IMR-90 (cell line): ENCODE data around the gene DISP2. TPM values are rescaled to one million over a fixed set of nuclear protein-coding genes. Genes with fewer than 3 reads are reported as not detected.
A peak's percentile ranks its signal among the peaks of the same experiment; 100 is the strongest.

Experiments used
- ATAC-seq: fragments of 200-7000 bp; cut with Tn5 transposase; 2 replicates; pipeline ENCODE4 v1.9.1; 2020; ENCODE audit warnings: low read depth, mild to moderate bottlenecking, moderate library complexity
- BruUV-seq: library from RNA; stranded (reverse); fragments of 400-500 nt; replicated peaks from 2 replicates; lab custom pipeline; 2021; lab: Mats Ljungman, UMichigan
- CTCF ChIA-PET: fragments of 300-600 bp; formaldehyde crosslinking; extraction: SDS; loops from one replicate; lab custom pipeline; 2021; ENCODE audit warnings: antibody characterized with exemption; lab: Yijun Ruan, JAX
- POLR2A ChIA-PET: fragments of 300-600 bp; sonication (Branson Sonifier 250); formaldehyde crosslinking; loops from one replicate; lab custom pipeline; 2022; ENCODE audit warnings: antibody characterized with exemption; ENCODE audit not compliant: unreplicated experiment; lab: Charles Lee
- DNase-seq: peaks from one replicate; pipeline ENCODE4 v3.0.0; 2013
- H2AFZ ChIP-seq: replicated peaks from 2 replicates; pipeline ENCODE3; 2013; ENCODE audit warnings: low read length, mild to moderate bottlenecking; ENCODE audit not compliant: poor library complexity
- H2AK5ac ChIP-seq: 2 replicates; pipeline ENCODE4 v1.6.1; 2013; ENCODE audit warnings: low read depth, low read length, inconsistent platforms
- H2AK9ac ChIP-seq: replicated peaks from 2 replicates; pipeline ENCODE3; 2013; ENCODE audit warnings: mild to moderate bottlenecking, low read depth, low read length, moderate library complexity; ENCODE audit not compliant: poor library complexity
- H2BK120ac ChIP-seq: 2 replicates; pipeline ENCODE4 v1.6.1; 2013; ENCODE audit warnings: low read depth, low read length, inconsistent platforms
- H2BK15ac ChIP-seq: 3 replicates; pipeline ENCODE4 v1.6.1; 2013; ENCODE audit warnings: low read depth, low read length, inconsistent platforms
- H2BK20ac ChIP-seq: 2 replicates; pipeline ENCODE4 v1.6.1; 2013; ENCODE audit warnings: low read depth, mild to moderate bottlenecking, inconsistent platforms, low read length, moderate library complexity
- H2BK5ac ChIP-seq: 2 replicates; pipeline ENCODE4 v1.6.1; 2013; ENCODE audit warnings: mild to moderate bottlenecking, low read depth, low read length, inconsistent platforms; ENCODE audit not compliant: poor library complexity, severe bottlenecking
- H3K14ac ChIP-seq: replicated peaks from 2 replicates; pipeline ENCODE4 v1.6.1; 2013; ENCODE audit warnings: low read depth, low read length, inconsistent platforms
- H3K18ac ChIP-seq: 2 replicates; pipeline ENCODE4 v1.6.1; 2013; ENCODE audit warnings: low read depth, low read length, control low read depth
- H3K23ac ChIP-seq: 2 replicates; pipeline ENCODE4 v1.6.1; 2013; ENCODE audit warnings: low read depth, low read length, inconsistent platforms
- H3K27ac ChIP-seq: 2 replicates; pipeline ENCODE4 v1.5.1; 2013; ENCODE audit warnings: mild to moderate bottlenecking, control low read depth, low read length; ENCODE audit not compliant: insufficient read depth
- H3K27me3 ChIP-seq: 2 replicates; pipeline ENCODE4 v1.6.1; 2013; ENCODE audit warnings: low read length; ENCODE audit not compliant: control insufficient read depth, insufficient read depth
- H3K36me3 ChIP-seq: 2 replicates; pipeline ENCODE4 v1.6.1; 2013; ENCODE audit warnings: low read length, mixed read lengths; ENCODE audit not compliant: control insufficient read depth, insufficient read depth
- H3K4ac ChIP-seq: 2 replicates; pipeline ENCODE4 v1.6.1; 2013; ENCODE audit warnings: low read depth, low read length, inconsistent platforms
- H3K4me1 ChIP-seq: 2 replicates; pipeline ENCODE4 v1.6.1; 2013; ENCODE audit warnings: low read length, mixed read lengths; ENCODE audit not compliant: control insufficient read depth, insufficient read depth
- H3K4me2 ChIP-seq: 2 replicates; pipeline ENCODE4 v1.6.1; 2013; ENCODE audit warnings: low read depth, mild to moderate bottlenecking, control low read depth, low read length, moderate library complexity
- H3K4me3 ChIP-seq: 2 replicates; pipeline ENCODE4 v1.5.1; 2013; ENCODE audit warnings: low read depth, mild to moderate bottlenecking, control low read depth, low read length, moderate library complexity; ENCODE audit not compliant: insufficient read depth
- H3K56ac ChIP-seq: 2 replicates; pipeline ENCODE4 v1.6.1; 2013; ENCODE audit warnings: low read length, inconsistent platforms; ENCODE audit not compliant: insufficient read depth; ENCODE audit errors: extremely low read depth
- H3K79me1 ChIP-seq, 2 experiments: 2 replicates each; pipeline ENCODE4 v1.6.1; 2013; ENCODE audit warnings: low read length in 2 of 2, inconsistent platforms in 1 of 2, low read depth in 1 of 2
- H3K9ac ChIP-seq: 2 replicates; pipeline ENCODE4 v1.6.1; 2013; ENCODE audit warnings: low read depth, low read length, control low read depth
- H3K9me1 ChIP-seq: 2 replicates; pipeline ENCODE4 v1.6.1; 2013; ENCODE audit warnings: low read length, inconsistent platforms; ENCODE audit not compliant: insufficient read depth
- H3K9me3 ChIP-seq: 2 replicates; pipeline ENCODE4 v1.6.1; 2013; ENCODE audit warnings: low read length; ENCODE audit not compliant: control insufficient read depth, insufficient read depth
- H4K20me1 ChIP-seq: 2 replicates; pipeline ENCODE4 v1.6.1; 2013; ENCODE audit warnings: low read length, inconsistent platforms; ENCODE audit not compliant: insufficient read depth
- H4K5ac ChIP-seq: 2 replicates; pipeline ENCODE4 v1.6.1; 2013; ENCODE audit warnings: mild to moderate bottlenecking, low read depth, low read length, control low read depth
- H4K8ac ChIP-seq, 2 experiments: 2 replicates each; pipeline ENCODE4 v1.6.1; 2013; ENCODE audit warnings: low read depth in 2 of 2, low read length in 2 of 2, control low read depth in 1 of 2, inconsistent platforms in 1 of 2
- H4K91ac ChIP-seq: 2 replicates; pipeline ENCODE4 v1.6.1; 2013; ENCODE audit warnings: low read depth, low read length, inconsistent platforms; ENCODE audit not compliant: insufficient read depth
- MAFK ChIP-seq: IDR thresholded peaks from 2 replicates; pipeline ENCODE4 v1.6.1; 2012; ENCODE audit warnings: low read depth, low read length, improper control_type of control experiment
- WGBS, 2 experiments: methylation state at CpG; one replicate each; pipeline versions ENCODE4 v1.1.5 to v1.1.7; 2013; ENCODE audit warnings: missing lambda C conversion rate in 2 of 2; ENCODE audit not compliant: insufficient read length in 1 of 2; ENCODE audit errors: extremely low coverage in 2 of 2; 5-methylcytosine and 5-hydroxymethylcytosine counted together
- dilution Hi-C: fragments of 300-500 bp; cut with HindIII; formaldehyde crosslinking; loops from one replicate; pipeline ENCODE4 v1.14.3; 2018; ENCODE audit warnings: low sequenced_read_pairs; ENCODE audit not compliant: unreplicated experiment
- in situ Hi-C: fragments of 300-500 bp; cut with MboI; formaldehyde crosslinking; loops from 3 replicates; pipeline ENCODE4 v1.14.3; 2019; ENCODE audit warnings: low sequenced_read_pairs, inconsistent platforms, mixed read lengths
- intact Hi-C: fragments of 100-400 bp; cut with micrococcal nuclease; formaldehyde crosslinking; loops from 2 replicates; pipeline ENCODE4 v1.10.0; 2022
- polyA plus RNA-seq, 3 experiments: library from polyadenylated mRNA; depleted of rRNA; stranded (reverse); fragments of >200 nt; gene quantifications; 2 replicates each; pipeline ENCODE4 v1.2.3, GENCODE V29; 2012; ENCODE audit warnings: low replicate concordance in 1 of 3
- total RNA-seq: library from RNA; depleted of rRNA; stranded (reverse); fragments of >200 nt; gene quantifications from 2 replicates; pipeline ENCODE4 v1.2.3, GENCODE V29; 2012
- TF ChIP-seq, protein P1 (sequence below): fragments of 150-350 bp; IDR thresholded peaks from 2 replicates; pipeline ENCODE4 v1.6.1; 2017; ENCODE audit warnings: mild to moderate bottlenecking, antibody characterized with exemption, low read length, low read depth

Gene DISP2
- total and polyA plus RNA-seq, 2 of the 4 experiments (the other 2 are of a cell fraction) = 0.34 to 0.36 TPM

DNA sequence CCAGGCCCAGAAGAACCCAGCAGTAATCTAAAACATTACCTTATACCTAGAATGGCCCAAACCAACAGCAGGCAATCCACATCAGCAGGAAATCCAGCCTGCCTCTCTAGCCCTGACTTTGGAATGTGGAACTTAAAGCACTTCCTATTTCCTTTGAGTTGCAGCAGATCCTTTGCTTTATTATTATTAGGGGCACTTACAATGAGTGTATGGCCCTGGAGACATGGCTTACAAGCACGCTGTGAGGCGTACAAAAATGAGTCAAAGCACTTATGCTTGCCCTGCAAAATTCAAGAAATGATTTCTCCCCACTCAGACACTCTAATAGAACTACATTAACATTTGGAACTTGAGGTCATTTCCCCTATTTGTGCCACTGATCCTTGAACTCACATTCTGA lies 15.0 kb downstream of the DISP2 start:
- Histone ChIP-seq H3K79me1 (no peaks in the 10 kb centered on the region), H3K4me3 (no peak overlapping the region), H2BK5ac (peak overlapping the region; percentile 53), H4K8ac (peak overlapping the region in 1 of 2 experiments; percentile 50; a peak in 1 of 4 replicates), H3K14ac (peak overlapping the region; percentile 35; the same call in 1 of the 2 replicates), H3K27me3 (peaks cover 1% of the 10 kb centered on the region; the same call in 1 of the 2 replicates), H3K18ac (no peak overlapping the region), H4K20me1 (no peaks in the 10 kb centered on the region), H3K27ac (no peak overlapping the region), H3K23ac (no peak overlapping the region), H2BK120ac (peak overlapping the region; percentile 74; the same call in 1 of the 2 replicates), H3K56ac (no peak overlapping the region), H2AK5ac (no peak overlapping the region; the same call in 1 of the 2 replicates), H4K5ac (no peak overlapping the region), H3K9me1 (0 out of 2 replicates have a peak, but pooled peaks cover 3% of the 10 kb centered on the region), H3K9me3 (no peaks in the 10 kb centered on the region), H2BK20ac (no peak overlapping the region), H3K4me2 (no peak overlapping the region), H3K4me1 (peaks cover 2% of the 10 kb centered on the region), H2AFZ (peak overlapping the region; percentile 57), H4K91ac (0 out of 2 replicates have a peak overlapping the region, but pooled peaks have one; percentile 0), H3K4ac (no peak overlapping the region), H3K36me3 (no peaks in the 10 kb centered on the region), H2AK9ac (peak overlapping the region; percentile 42), H2BK15ac (no peak overlapping the region), H3K9ac (no peak overlapping the region)
- no CpG with 5 or more reads among the region's 2 CpGs for WGBS, 2 experiments
- no TSS peak for BruUV-seq
- intact Hi-C loops (no loop called here), in situ Hi-C loops (no loop called here), dilution Hi-C loops (no loop called here)
- TF ChIP-seq, protein P1, sequence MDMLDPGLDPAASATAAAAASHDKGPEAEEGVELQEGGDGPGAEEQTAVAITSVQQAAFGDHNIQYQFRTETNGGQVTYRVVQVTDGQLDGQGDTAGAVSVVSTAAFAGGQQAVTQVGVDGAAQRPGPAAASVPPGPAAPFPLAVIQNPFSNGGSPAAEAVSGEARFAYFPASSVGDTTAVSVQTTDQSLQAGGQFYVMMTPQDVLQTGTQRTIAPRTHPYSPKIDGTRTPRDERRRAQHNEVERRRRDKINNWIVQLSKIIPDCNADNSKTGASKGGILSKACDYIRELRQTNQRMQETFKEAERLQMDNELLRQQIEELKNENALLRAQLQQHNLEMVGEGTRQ = no peak
- TF ChIP-seq MAFK = peak; percentile 18; the same call in 1 of the 2 replicates
- POLR2A ChIA-PET = no interaction called here
- ATAC-seq (peak; percentile 34), DNase-seq (peak; percentile 49)
- CTCF ChIA-PET = no interaction called here
